Measurements from ENCODE around the gene PARVB.
A peak's percentile ranks its signal among the peaks of the same experiment; 100 is the strongest.
"Not testable (repeated sequence)": the region's sequence is repeated elsewhere in the genome, so short reads cannot be mapped to it uniquely, and the experiment has no call there.

The PARVB gene

GRCh38 chr22:44042249-44043218, 18.4 kb downstream of the PARVB start:
- intact Hi-C loops (cut with DNase I) = no loop called here
- no peak for DNase-seq

GRCh38 chr22:44045145-44045544, 21.0 kb downstream of the PARVB start:
- DNase-seq = no peak
- intact Hi-C loops (cut with DNase I) = no loop called here

GRCh38 chr22:44046485-44047141, 22.5 kb downstream of the PARVB start:
- intact Hi-C loops (cut with DNase I) = no loop called here
- no peak for DNase-seq

GRCh38 chr22:44047891-44048301, 23.8 kb downstream of the PARVB start:
- no peak for DNase-seq
- intact Hi-C loops (cut with DNase I) = no loop called here

GRCh38 chr22:44049486-44050231, 25.6 kb downstream of the PARVB start:
- intact Hi-C loops (cut with DNase I) = no loop called here
- DNase-seq = peak in 18 of 42 donors; percentile 24 to 73 (median 54)

- DNase-seq = peak; percentile 30 to 95 (median 78)
Observed at GRCh38 chr22:44050766-44051355, 26.8 kb downstream of the PARVB start.

GRCh38 chr22:44051358-44051757, 27.3 kb downstream of the PARVB start:
- DNase-seq = no peak
- intact Hi-C loops (cut with DNase I) = no loop called here

More at GRCh38 chr22:44050766-44051355, 26.8 kb downstream of the PARVB start:
- intact Hi-C loops (cut with DNase I) = no loop called here

GRCh38 chr22:44051961-44052360, 27.9 kb downstream of the PARVB start:
- intact Hi-C loops (cut with DNase I) = no loop called here
- DNase-seq = peak in 2 of 42 donors; percentile 20 to 45

GRCh38 chr22:44055805-44056204, 31.7 kb downstream of the PARVB start:
- intact Hi-C loops (cut with DNase I) = no loop called here
- no peak for DNase-seq

GRCh38 chr22:44056649-44057048, 32.5 kb downstream of the PARVB start:
- intact Hi-C loops (cut with DNase I); DNase-seq: not testable (repeated sequence)

- DNase-seq = peak in 20 of 42 donors; percentile 8 to 66 (median 46)
- intact Hi-C loops (cut with DNase I) = no loop called here
Observed at GRCh38 chr22:44057401-44057987, 33.4 kb downstream of the PARVB start.

GRCh38 chr22:44063462-44064371, 39.6 kb downstream of the PARVB start:
- DNase-seq = no peak
- intact Hi-C loops (cut with DNase I) = no loop called here

GRCh38 chr22:44067033-44067432, 42.9 kb downstream of the PARVB start:
- intact Hi-C loops (cut with DNase I) = no loop called here
- DNase-seq = no peak

GRCh38 chr22:44067901-44068300, 43.8 kb downstream of the PARVB start:
- intact Hi-C loops (cut with DNase I) = no loop called here
- DNase-seq = no peak

- DNase-seq = peak in 7 of 42 donors; percentile 10 to 34 (median 31)
- intact Hi-C loops (cut with DNase I) = no loop called here
Observed at GRCh38 chr22:44068422-44069191, 44.5 kb downstream of the PARVB start.

GRCh38 chr22:44070029-44070428, 45.9 kb downstream of the PARVB start:
- no peak for DNase-seq
- intact Hi-C loops (cut with DNase I) = loop anchor here (10.0 kb wide), 1 partner anchor 75 kb away; no protein-coding TSS in a partner anchor

Data from head of caudate nucleus (tissue), 42 donors.